CD4-positive, alpha-beta T cell (primary cell): ENCODE data around the gene NOP16. TPM values are rescaled to one million over a fixed set of nuclear protein-coding genes. Genes with fewer than 3 reads are reported as not detected.
"Not testable (repeated sequence)": the region's sequence is repeated elsewhere in the genome, so short reads cannot be mapped to it uniquely, and the experiment has no call there.

ENCODE experiments used
- ATAC-seq: fragments of 200-7000 bp; cut with Tn5 transposase; one replicate; pipeline ENCODE4 v1.10.0; 2022; ENCODE audit warnings: mild to moderate bottlenecking; ENCODE audit not compliant: poor library complexity
- CTCF ChIA-PET: fragments of 350-600 bp; sonication (Branson Sonifier 250); formaldehyde crosslinking; loops from one replicate; lab custom pipeline; 2021; ENCODE audit warnings: antibody characterized with exemption, inconsistent platforms; lab: Charles Lee
- POLR2A ChIA-PET: fragments of 350-600 bp; sonication (Branson Sonifier 250); formaldehyde crosslinking; loops from one replicate; lab custom pipeline; 2021; ENCODE audit warnings: antibody characterized with exemption, inconsistent platforms; lab: Charles Lee
- DNase-seq, 14 experiments: peaks; one replicate each; pipeline ENCODE4 v3.0.0-alpha.2; 2013 to 2020; ENCODE audit warnings: mixed read lengths in 2 of 14
- H3K27ac ChIP-seq, 2 donors: one replicate each; pipeline versions ENCODE4 v1.5.1 to v1.7.0; 2013; ENCODE audit warnings: low read length in 2 of 2, low read depth in 1 of 2, mild to moderate bottlenecking in 1 of 2
- H3K27me3 ChIP-seq, 2 experiments: 1 replicate in 1 of 2; 2 replicates in 1 of 2; pipeline versions ENCODE4 v1.6.1 to v1.7.0; 2013; ENCODE audit warnings: low read length in 2 of 2, control low read depth in 1 of 2, mild to moderate bottlenecking in 1 of 2, moderate library complexity in 1 of 2; ENCODE audit not compliant: insufficient read depth in 2 of 2, control insufficient read depth in 1 of 2
- H3K36me3 ChIP-seq: one replicate; pipeline ENCODE4 v1.6.1; 2013; ENCODE audit warnings: low read length, control low read depth; ENCODE audit not compliant: insufficient read depth
- H3K4me1 ChIP-seq: one replicate; pipeline ENCODE4 v1.6.1; 2013; ENCODE audit warnings: low read length, control low read depth; ENCODE audit not compliant: insufficient read depth
- H3K4me3 ChIP-seq: one replicate; pipeline ENCODE4 v1.5.1; 2013; ENCODE audit warnings: mild to moderate bottlenecking, low read length, moderate library complexity
- H3K9me3 ChIP-seq, 2 experiments: 1 replicate in 1 of 2; 2 replicates in 1 of 2; pipeline versions ENCODE4 v1.6.1 to v1.7.0; 2013; ENCODE audit warnings: low read length in 2 of 2, mild to moderate bottlenecking in 2 of 2, control low read depth in 1 of 2, moderate library complexity in 1 of 2; ENCODE audit not compliant: control insufficient read depth in 1 of 2, insufficient read depth in 1 of 2
- H3K27ac Mint-ChIP-seq: one replicate; pipeline ENCODE4 v1.8.0; 2020; ENCODE audit warnings: mixed read lengths
- H3K27me3 Mint-ChIP-seq: one replicate; pipeline ENCODE4 v1.8.0; 2021; ENCODE audit warnings: mixed read lengths
- H3K36me3 Mint-ChIP-seq: one replicate; pipeline ENCODE4 v1.8.0; 2021; ENCODE audit warnings: low read depth, mixed read lengths
- H3K4me1 Mint-ChIP-seq: one replicate; pipeline ENCODE4 v1.8.0; 2021; ENCODE audit warnings: low read depth, mixed read lengths
- H3K4me3 Mint-ChIP-seq: one replicate; pipeline ENCODE4 v1.8.0; 2020; ENCODE audit warnings: mild to moderate bottlenecking, mixed read lengths
- H3K9me3 Mint-ChIP-seq: one replicate; pipeline ENCODE4 v1.8.0; 2020; ENCODE audit warnings: mixed read lengths
- CTCF ChIP-seq: fragments of 200-600 bp; IDR thresholded peaks from one replicate; pipeline ENCODE4 v1.8.0; 2022; ENCODE audit warnings: antibody characterized with exemption, mild to moderate bottlenecking
- intact Hi-C, 2 experiments: fragments of 100-400 bp; cut with DNase I in 1 of 2; cut with micrococcal nuclease in 1 of 2; formaldehyde crosslinking; loops; one replicate each; pipeline versions ENCODE4 v1.15.1 to v1.9.0; 2023 to 2025; cut with DNase I, micrococcal nuclease
- total RNA-seq, 174 experiments: library from RNA in 2 of 174; stranded (reverse) in 2 of 174; gene quantifications; one replicate each; pipeline ENCODE4 v1.2.3 and lab custom pipeline; 2021 to 2026

Gene NOP16
- total RNA-seq, 2 experiments from 2014 or later, result 12.0 to 14.5 TPM

GRCh38 chr5:176409765-176410164 lies 21.4 kb upstream of the NOP16 start:
- TF ChIP-seq CTCF, result no peak
- Histone ChIP-seq H3K4me1 (peaks cover 20% of the 10 kb centered on the region), H3K9me3 (no peaks in the 10 kb centered on the region), H3K27ac (no peak overlapping the region), H3K27me3 (no peaks in the 10 kb centered on the region), H3K4me3 (no peak overlapping the region), H3K36me3 (peaks cover 38% of the 10 kb centered on the region)
- ChIA-PET POLR2A (interaction anchor here (0.8 kb wide), 1 partner anchor 48 kb away, joined by 4 read pairs; the partner anchor contains the start of gene KIAA1191), CTCF (no interaction called here)
- H3K4me1 Mint-ChIP-seq, result peaks cover 30% of the 10 kb centered on the region
- H3K27me3 Mint-ChIP-seq, result no peaks in the 10 kb centered on the region
- H3K4me3 Mint-ChIP-seq, result no peak overlapping the region
- no peak overlapping the region for H3K27ac Mint-ChIP-seq
- intact Hi-C loops, result loop anchor here in 1 of 2 experiments (5.0 kb wide), 1 partner anchor 677 kb away; no protein-coding TSS in a partner anchor
- no peaks in the 10 kb centered on the region for H3K9me3 Mint-ChIP-seq
- ATAC-seq, result no peak
- H3K36me3 Mint-ChIP-seq, result peaks cover 47% of the 10 kb centered on the region
- no peak for DNase-seq

GRCh38 chr5:176408590-176408989 lies 20.2 kb upstream of the NOP16 start:
- H3K27me3 Mint-ChIP-seq, result no peaks in the 10 kb centered on the region
- ATAC-seq, result no peak
- intact Hi-C loops, result no loop called here
- H3K27ac Mint-ChIP-seq, result no peak overlapping the region
- POLR2A ChIA-PET, result no interaction called here
- no peak overlapping the region for H3K27ac ChIP-seq
- H3K9me3 ChIP-seq, result no peaks in the 10 kb centered on the region
- peaks cover 8% of the 10 kb centered on the region for H3K4me1 ChIP-seq
- H3K36me3 Mint-ChIP-seq, result peaks cover 42% of the 10 kb centered on the region
- peaks cover 38% of the 10 kb centered on the region for H3K36me3 ChIP-seq
- CTCF ChIA-PET, result interaction anchor here (0.7 kb wide), 2 partner anchors 171 to 1031 kb away, joined by 3 to 5 read pairs; no protein-coding TSS in a partner anchor
- H3K4me3 Mint-ChIP-seq, result no peak overlapping the region
- peaks cover 18% of the 10 kb centered on the region for H3K4me1 Mint-ChIP-seq
- no peaks in the 10 kb centered on the region for H3K27me3 ChIP-seq
- DNase-seq, result no peak
- no peak for TF ChIP-seq CTCF
- no peaks in the 10 kb centered on the region for H3K9me3 Mint-ChIP-seq
- no peak overlapping the region for H3K4me3 ChIP-seq

DNA sequence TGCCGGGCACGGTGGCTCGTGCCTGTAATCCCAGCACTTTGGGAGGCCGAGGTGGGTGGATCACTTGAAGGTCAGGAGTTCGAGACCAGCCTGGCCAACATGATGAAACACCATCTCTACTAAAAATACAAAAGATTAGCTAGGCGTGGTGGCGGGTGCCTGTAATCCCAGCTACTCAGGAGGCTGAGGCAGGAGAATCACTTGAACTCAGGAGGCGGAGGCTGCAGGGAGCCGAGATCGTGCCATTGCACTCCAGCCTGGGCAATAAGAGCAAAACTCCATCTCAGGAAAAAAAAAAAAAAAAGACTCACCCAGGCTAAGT lies 19.8 kb upstream of the NOP16 start:
- ATAC-seq, H3K9me3 Mint-ChIP-seq, intact Hi-C loops, H3K27me3 ChIP-seq, H3K4me3 Mint-ChIP-seq, H3K27ac Mint-ChIP-seq, H3K27me3 Mint-ChIP-seq, H3K27ac ChIP-seq, H3K9me3 ChIP-seq, H3K4me1 ChIP-seq, DNase-seq, H3K4me3 ChIP-seq: not testable (repeated sequence)
- ChIA-PET POLR2A (interaction anchor here (1.3 kb wide), 1 partner anchor 46 kb away, joined by 3 read pairs; the partner anchor contains the start of gene KIAA1191), CTCF (interaction anchor here (0.7 kb wide), 1 partner anchor 172 kb away, joined by 3 read pairs; no protein-coding TSS in a partner anchor)
- H3K4me1 Mint-ChIP-seq, result peaks cover 18% of the 10 kb centered on the region
- peaks cover 38% of the 10 kb centered on the region for H3K36me3 ChIP-seq
- peaks cover 42% of the 10 kb centered on the region for H3K36me3 Mint-ChIP-seq
